Liver (tissue), 3 donors: ENCODE measurements around the gene PLEKHH2.

Source experiments
- ATF3 ChIP-seq: IDR thresholded peaks from 2 replicates; pipeline ENCODE4 v1.6.1; 2016; ENCODE audit warnings: antibody characterized with exemption
- CTCF ChIP-seq: fragments of 150-350 bp; IDR thresholded peaks from 2 replicates; pipeline ENCODE4 v1.5.1; 2017; ENCODE audit warnings: improper control_type of control experiment, low read depth, low read length; ENCODE audit not compliant: missing input control
- EGR1 ChIP-seq, 2 donors: IDR thresholded peaks; 2 replicates each; pipeline ENCODE4 v1.6.1; 2016 to 2018; ENCODE audit warnings: antibody characterized with exemption in 2 of 2, low read depth in 2 of 2
- FOXA1 ChIP-seq: IDR thresholded peaks from 2 replicates; pipeline ENCODE4 v1.6.1; 2016; ENCODE audit warnings: antibody characterized with exemption
- GABPA ChIP-seq, 2 donors: IDR thresholded peaks in 1 of 2; conservative IDR thresholded peaks in 1 of 2; 2 replicates each; pipeline ENCODE4 v1.6.1; 2016; ENCODE audit warnings: antibody characterized with exemption in 2 of 2, mild to moderate bottlenecking in 1 of 2, moderate library complexity in 1 of 2
- RAD21 ChIP-seq, 2 donors: IDR thresholded peaks; 2 replicates each; pipeline ENCODE4 v1.6.1; 2016; ENCODE audit warnings: antibody characterized with exemption in 2 of 2, mild to moderate bottlenecking in 2 of 2
- REST ChIP-seq: IDR thresholded peaks from 2 replicates; pipeline ENCODE4 v1.6.1; 2016; ENCODE audit warnings: antibody characterized with exemption, mild to moderate bottlenecking
- SP1 ChIP-seq: IDR thresholded peaks from 2 replicates; pipeline ENCODE4 v1.6.1; 2018; ENCODE audit warnings: antibody characterized with exemption, mild to moderate bottlenecking
- TAF1 ChIP-seq: conservative IDR thresholded peaks from 2 replicates; pipeline ENCODE4 v1.6.1; 2016; ENCODE audit warnings: antibody characterized with exemption, mild to moderate bottlenecking
- YY1 ChIP-seq: IDR thresholded peaks from 2 replicates; pipeline ENCODE4 v1.6.1; 2016; ENCODE audit warnings: antibody characterized with exemption, mild to moderate bottlenecking
- donor health status: healthy.
- donor health status: healthy.

- TF ChIP-seq CTCF (no peak), REST (no peak), FOXA1 (no peak), ATF3 (no peak), YY1 (no peak), GABPA (IDR thresholded peaks at IDR 0.05 in 1 of 2, conservative IDR thresholded peaks at IDR 0.05 in 1 of 2) (no peak), EGR1 (IDR thresholded peaks at IDR 0.05; ENCODE audit: low read depth in 2 of 2) (no peak), RAD21 (IDR thresholded peaks at IDR 0.05) (no peak), TAF1 (no peak), SP1 (no peak)
These were observed 125.2 kb downstream of the PLEKHH2 start for GRCh38 chr2:43762286-43762685.
